ENCODE measurements around the gene SEMA3A.

Gene SEMA3A

DNA sequence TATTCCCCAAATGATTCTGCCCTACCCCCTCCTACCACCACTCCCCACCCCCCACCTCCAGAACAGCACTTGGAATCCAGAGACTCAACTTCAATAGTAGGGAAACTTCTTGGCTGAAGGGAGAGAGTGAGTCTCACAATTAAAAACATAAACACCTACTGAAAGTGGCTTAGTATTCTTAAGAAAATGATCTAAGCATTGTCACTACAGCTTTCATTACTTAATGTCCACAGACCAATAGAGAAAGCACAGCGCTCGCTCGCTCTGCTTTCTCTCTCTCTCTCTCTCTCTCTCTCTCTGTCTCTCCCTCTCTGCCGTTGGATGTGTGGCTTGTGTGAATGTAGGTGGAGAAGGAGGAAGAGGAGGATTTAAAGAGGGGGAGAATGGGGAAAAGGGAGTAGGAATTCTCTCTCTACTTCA is 1.5 kb upstream of the SEMA3A start:
- H3K4me3 ChIP-seq (ENCODE audit: low read length), result peak overlapping the region; percentile 67
- no peaks in the 10 kb centered on the region for H3K9me3 ChIP-seq (ENCODE audit: insufficient read depth, low read depth, low read length)
- H3K27me3 ChIP-seq (ENCODE audit: insufficient read depth, low read length), result no peaks in the 10 kb centered on the region
- peak overlapping the region; percentile 29; the same call in 1 of the 2 replicates for H3K9ac ChIP-seq (ENCODE audit: low read depth, low read length)
- no peaks in the 10 kb centered on the region for H3K36me3 ChIP-seq (ENCODE audit: insufficient read depth, low read length)
- peak overlapping the region; percentile 59; the same call in 1 of the 2 replicates for H3K27ac ChIP-seq (ENCODE audit: low read depth, low read length)
- WGBS, result 6% methylated on average over 3 of the region's 4 CpGs
- H3K4me1 ChIP-seq (ENCODE audit: insufficient read depth, low read length), result peaks cover 69% of the 10 kb centered on the region

GRCh38 chr7:84195295-84196060 is 889 bp upstream of the SEMA3A start:
- H3K27me3 ChIP-seq (ENCODE audit: insufficient read depth, low read length), result no peaks in the 10 kb centered on the region
- H3K4me1 ChIP-seq (ENCODE audit: insufficient read depth, low read length), result peaks cover 67% of the 10 kb centered on the region
- peak overlapping the region; percentile 59; the same call in 1 of the 2 replicates for H3K27ac ChIP-seq (ENCODE audit: low read depth, low read length)
- WGBS, result 23% methylated on average over 5 of the region's 6 CpGs
- H3K9me3 ChIP-seq (ENCODE audit: insufficient read depth, low read depth, low read length), result no peaks in the 10 kb centered on the region
- H3K4me3 ChIP-seq (ENCODE audit: low read length), result peak overlapping the region; percentile 67
- H3K9ac ChIP-seq (ENCODE audit: low read depth, low read length), result peak overlapping the region; percentile 66; the same call in 1 of the 2 replicates
- no peaks in the 10 kb centered on the region for H3K36me3 ChIP-seq (ENCODE audit: insufficient read depth, low read length)

- peak overlapping the region; percentile 67 for H3K4me3 ChIP-seq (ENCODE audit: low read length)
- WGBS, result 17% methylated on average over 1 of the region's 1 CpG
- peak overlapping the region; percentile 66 for H3K9ac ChIP-seq (ENCODE audit: low read depth, low read length)
- no peaks in the 10 kb centered on the region for H3K27me3 ChIP-seq (ENCODE audit: insufficient read depth, low read length)
- no peak overlapping the region for H3K27ac ChIP-seq (ENCODE audit: low read depth, low read length)
- peaks cover 66% of the 10 kb centered on the region for H3K4me1 ChIP-seq (ENCODE audit: insufficient read depth, low read length)
- H3K9me3 ChIP-seq (ENCODE audit: insufficient read depth, low read depth, low read length), result no peaks in the 10 kb centered on the region
- no peaks in the 10 kb centered on the region for H3K36me3 ChIP-seq (ENCODE audit: insufficient read depth, low read length)
Observed at GRCh38 chr7:84193747-84194146, 842 bp downstream of the SEMA3A start.

DNA sequence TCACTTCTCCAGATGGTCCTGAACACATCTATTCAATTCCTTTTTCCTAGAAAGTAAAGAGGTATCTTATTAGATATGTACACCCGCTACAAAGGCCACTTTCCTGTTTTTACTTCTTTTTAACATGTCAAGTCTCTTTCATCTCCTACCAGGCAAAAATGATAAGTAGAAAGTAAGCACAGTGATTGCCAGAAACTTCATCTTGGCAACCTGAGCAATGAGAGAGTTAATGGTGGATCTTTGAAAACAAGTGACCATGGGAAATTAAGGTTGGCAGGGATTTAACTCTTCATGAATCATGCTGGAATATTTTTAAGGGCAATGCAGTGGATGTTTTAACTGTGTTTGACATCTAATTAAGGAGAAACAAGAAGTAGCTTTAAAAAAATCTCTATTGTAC is 2.7 kb downstream of the SEMA3A start:
- WGBS, result no CpG with 5 or more reads among the region's 1 CpG
- H3K36me3 ChIP-seq (ENCODE audit: insufficient read depth, low read length), result no peaks in the 10 kb centered on the region
- peak overlapping the region; percentile 67 for H3K4me3 ChIP-seq (ENCODE audit: low read length)
- peak overlapping the region; percentile 46; the same call in 1 of the 2 replicates for H3K27ac ChIP-seq (ENCODE audit: low read depth, low read length)
- peak overlapping the region; percentile 21; the same call in 1 of the 2 replicates for H3K9ac ChIP-seq (ENCODE audit: low read depth, low read length)
- peaks cover 77% of the 10 kb centered on the region for H3K4me1 ChIP-seq (ENCODE audit: insufficient read depth, low read length)
- no peaks in the 10 kb centered on the region for H3K27me3 ChIP-seq (ENCODE audit: insufficient read depth, low read length)
- H3K9me3 ChIP-seq (ENCODE audit: insufficient read depth, low read depth, low read length), result no peaks in the 10 kb centered on the region

DNA sequence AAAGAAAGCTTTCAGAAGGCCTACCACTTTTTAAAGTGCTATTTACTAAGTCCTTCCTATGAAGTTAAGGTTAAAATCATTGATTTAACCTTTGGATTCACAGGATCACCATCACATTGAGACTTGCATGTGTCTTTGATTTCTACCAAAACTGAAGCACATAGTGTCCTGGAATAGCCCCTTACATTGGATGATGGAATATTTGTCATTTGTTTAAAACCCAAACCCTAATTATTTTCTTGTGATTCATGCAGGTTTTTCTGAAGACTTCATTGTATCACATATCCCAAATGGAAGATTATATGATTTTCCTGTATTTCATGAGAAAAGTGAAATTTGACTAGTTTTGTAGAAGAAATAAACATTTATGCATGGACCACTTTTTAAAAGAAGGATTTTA is 3.3 kb downstream of the SEMA3A start:
- Histone ChIP-seq H3K4me3 (ENCODE audit: low read length) (peak overlapping the region; percentile 67), H3K27me3 (ENCODE audit: insufficient read depth, low read length) (no peaks in the 10 kb centered on the region), H3K9ac (ENCODE audit: low read depth, low read length) (no peak overlapping the region), H3K4me1 (ENCODE audit: insufficient read depth, low read length) (peaks cover 72% of the 10 kb centered on the region), H3K36me3 (ENCODE audit: insufficient read depth, low read length) (no peaks in the 10 kb centered on the region), H3K9me3 (ENCODE audit: insufficient read depth, low read depth, low read length) (no peaks in the 10 kb centered on the region), H3K27ac (ENCODE audit: low read depth, low read length) (no peak overlapping the region)

DNA sequence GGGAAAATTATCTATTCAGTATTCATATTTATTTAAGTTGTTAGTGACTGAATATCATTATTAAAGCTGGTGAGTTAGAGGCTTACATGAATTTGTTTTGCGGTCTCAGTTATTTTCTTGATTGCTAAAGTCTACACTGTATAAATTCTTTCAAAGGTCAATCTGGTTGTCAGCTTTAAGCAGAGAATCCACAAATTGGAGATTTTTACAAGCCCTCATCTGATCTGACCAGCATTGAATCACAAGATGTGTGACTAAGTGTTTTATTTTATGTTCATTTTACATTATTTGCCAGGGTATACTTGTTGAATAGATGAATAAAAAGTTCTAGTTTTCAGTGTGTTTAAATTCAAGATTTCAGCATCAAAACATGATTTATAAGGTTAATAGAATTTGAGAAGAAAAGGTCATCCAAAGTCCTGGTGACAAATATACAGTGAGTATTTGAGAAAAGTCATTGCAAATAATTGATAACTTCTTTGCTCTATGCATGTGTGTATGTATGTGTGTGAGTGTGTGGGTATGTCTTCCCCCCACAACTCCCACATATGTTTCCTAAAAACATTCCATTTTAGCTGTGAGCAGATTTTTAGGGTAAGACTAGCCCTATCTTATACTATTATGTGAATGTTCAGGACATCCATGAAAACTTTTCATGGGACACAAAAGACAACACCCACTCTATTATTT is 4.4 kb downstream of the SEMA3A start:
- H3K27me3 ChIP-seq (ENCODE audit: insufficient read depth, low read length), result no peaks in the 10 kb centered on the region
- no peak overlapping the region for H3K9ac ChIP-seq (ENCODE audit: low read depth, low read length)
- WGBS, result 100% methylated on average over 1 of the region's 1 CpG
- H3K36me3 ChIP-seq (ENCODE audit: insufficient read depth, low read length), result no peaks in the 10 kb centered on the region
- H3K27ac ChIP-seq (ENCODE audit: low read depth, low read length), result no peak overlapping the region
- no peak overlapping the region for H3K4me3 ChIP-seq (ENCODE audit: low read length)
- peaks cover 61% of the 10 kb centered on the region for H3K4me1 ChIP-seq (ENCODE audit: insufficient read depth, low read length)
- H3K9me3 ChIP-seq (ENCODE audit: insufficient read depth, low read depth, low read length), result no peaks in the 10 kb centered on the region

DNA sequence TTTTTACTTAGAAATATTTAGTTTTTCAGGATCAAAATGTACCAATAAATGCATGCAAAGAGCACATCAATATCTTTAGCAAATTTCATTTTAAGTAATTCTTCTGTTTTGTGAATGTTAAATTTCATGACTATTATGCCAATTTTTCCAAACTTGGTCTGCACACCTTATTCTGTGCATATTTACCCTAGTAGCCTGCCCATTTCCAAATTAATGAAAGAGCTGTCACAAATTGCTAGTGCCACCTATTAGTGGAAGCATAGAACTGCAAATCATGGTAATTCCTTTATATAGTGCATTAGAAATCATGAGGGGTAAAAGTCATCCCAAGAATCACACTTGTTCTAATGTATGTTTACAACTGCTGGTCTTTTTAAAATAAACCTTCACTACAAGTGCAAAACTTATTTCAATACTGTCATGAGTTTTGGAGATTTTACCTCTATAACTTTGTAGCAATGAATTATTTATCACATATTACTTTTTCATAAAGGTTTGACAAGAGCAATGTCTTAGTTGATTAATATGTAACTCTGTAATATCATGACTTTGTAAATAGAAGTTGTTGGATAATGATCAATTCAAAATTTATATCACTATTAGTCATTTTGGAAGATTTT is 5.7 kb downstream of the SEMA3A start:
- Histone ChIP-seq H3K36me3 (ENCODE audit: insufficient read depth, low read length) (no peaks in the 10 kb centered on the region), H3K27ac (ENCODE audit: low read depth, low read length) (no peak overlapping the region)

GRCh38 chr7:84187813-84188510 is 6.6 kb downstream of the SEMA3A start:
- H3K27ac ChIP-seq (ENCODE audit: low read depth, low read length), result no peak overlapping the region
- no peak overlapping the region; the same call in 1 of the 2 replicates for H3K9ac ChIP-seq (ENCODE audit: low read depth, low read length)
- H3K4me1 ChIP-seq (ENCODE audit: insufficient read depth, low read length), result peaks cover 66% of the 10 kb centered on the region
- no peaks in the 10 kb centered on the region for H3K36me3 ChIP-seq (ENCODE audit: insufficient read depth, low read length)
- no peaks in the 10 kb centered on the region for H3K9me3 ChIP-seq (ENCODE audit: insufficient read depth, low read depth, low read length)
- no peaks in the 10 kb centered on the region for H3K27me3 ChIP-seq (ENCODE audit: insufficient read depth, low read length)
- 74% methylated on average over 2 of the region's 2 CpGs for WGBS
- no peak overlapping the region for H3K4me3 ChIP-seq (ENCODE audit: low read length)

More for the DNA sequence above, 5.7 kb downstream of the SEMA3A start:
- no peak overlapping the region for H3K9ac ChIP-seq (ENCODE audit: low read depth, low read length)
- H3K4me1 ChIP-seq (ENCODE audit: insufficient read depth, low read length), result peaks cover 68% of the 10 kb centered on the region
- no peaks in the 10 kb centered on the region for H3K27me3 ChIP-seq (ENCODE audit: insufficient read depth, low read length)
- no peak overlapping the region for H3K4me3 ChIP-seq (ENCODE audit: low read length)
- no peaks in the 10 kb centered on the region for H3K9me3 ChIP-seq (ENCODE audit: insufficient read depth, low read depth, low read length)

- Histone ChIP-seq H3K9ac (ENCODE audit: low read depth, low read length) (no peak overlapping the region), H3K27ac (ENCODE audit: low read depth, low read length) (no peak overlapping the region), H3K27me3 (ENCODE audit: insufficient read depth, low read length) (no peaks in the 10 kb centered on the region), H3K36me3 (ENCODE audit: insufficient read depth, low read length) (no peaks in the 10 kb centered on the region), H3K4me1 (ENCODE audit: insufficient read depth, low read length) (peaks cover 59% of the 10 kb centered on the region), H3K9me3 (ENCODE audit: insufficient read depth, low read depth, low read length) (no peaks in the 10 kb centered on the region), H3K4me3 (ENCODE audit: low read length) (no peak overlapping the region)
Observed at GRCh38 chr7:84187087-84187805, 7.3 kb downstream of the SEMA3A start.

DNA sequence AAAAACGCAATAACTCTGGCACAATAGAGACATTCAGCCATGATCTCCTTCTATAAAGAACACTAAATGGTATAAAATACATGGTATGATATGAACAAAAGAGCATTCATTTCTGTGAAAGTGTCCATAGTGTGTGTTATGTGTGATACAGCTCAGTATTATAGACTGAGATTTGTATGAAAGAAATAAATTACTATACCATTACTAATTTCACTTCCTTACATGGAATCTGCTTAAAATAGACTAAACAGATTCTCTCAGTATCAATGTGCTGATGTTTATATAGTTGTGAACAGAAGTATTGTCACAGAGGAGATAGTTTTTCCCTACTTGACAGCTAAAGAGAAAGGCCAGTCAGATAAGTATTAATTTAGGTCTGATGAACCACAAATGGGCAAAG is 10.8 kb downstream of the SEMA3A start:
- Histone ChIP-seq H3K4me3 (ENCODE audit: low read length) (no peak overlapping the region), H3K4me1 (ENCODE audit: insufficient read depth, low read length) (peaks cover 27% of the 10 kb centered on the region), H3K36me3 (ENCODE audit: insufficient read depth, low read length) (no peaks in the 10 kb centered on the region), H3K27me3 (ENCODE audit: insufficient read depth, low read length) (no peaks in the 10 kb centered on the region), H3K9me3 (ENCODE audit: insufficient read depth, low read depth, low read length) (no peaks in the 10 kb centered on the region), H3K9ac (ENCODE audit: low read depth, low read length) (no peak overlapping the region), H3K27ac (ENCODE audit: low read depth, low read length) (no peak overlapping the region)
- 100% methylated on average over 1 of the region's 1 CpG for WGBS
